GM15510 (cell line): ENCODE measurements around the gene MGP.

Source experiments
- POLR2A ChIP-seq: IDR thresholded peaks from 3 replicates; pipeline ENCODE4 v1.6.1; 2011; ENCODE audit warnings: borderline replicate concordance; ENCODE audit not compliant: insufficient read length; ENCODE audit errors: extremely low read depth

MGP gene

DNA sequence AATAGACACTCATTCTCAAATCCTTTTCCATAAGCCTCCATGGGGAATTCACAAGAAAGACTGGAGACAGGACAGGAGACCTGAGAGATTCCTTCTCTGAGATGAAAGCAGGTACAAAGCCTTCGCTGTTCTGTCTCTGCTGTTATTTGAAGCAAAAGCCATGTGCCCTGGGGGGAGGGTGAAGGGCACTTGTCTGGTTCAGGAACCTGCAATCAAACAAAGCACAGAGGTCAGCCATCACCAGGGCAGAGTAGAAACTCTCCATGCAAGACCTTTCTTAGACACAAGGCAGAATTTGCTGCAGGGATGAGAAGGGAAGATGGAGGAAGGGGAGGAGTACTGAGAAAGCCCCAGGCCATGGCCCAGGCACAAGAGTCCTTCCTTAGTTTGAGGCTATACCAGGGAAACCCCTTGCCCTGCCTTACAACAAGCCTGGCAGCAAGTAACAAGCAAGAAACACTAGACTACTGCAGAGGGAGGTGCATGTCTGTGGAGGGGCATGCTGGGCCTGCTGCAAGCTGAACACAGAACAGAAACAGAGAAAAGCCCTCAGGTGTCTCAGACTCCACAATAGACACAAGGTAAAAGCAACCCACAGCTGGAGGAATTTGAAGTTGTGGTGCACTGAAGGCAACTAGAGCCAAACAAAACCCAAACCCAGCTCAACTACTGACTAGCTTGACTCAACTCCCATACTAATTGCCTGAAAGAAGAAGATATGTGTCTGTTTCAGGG, 34.6 kb downstream of the MGP start:
- no peak for TF ChIP-seq POLR2A

DNA sequence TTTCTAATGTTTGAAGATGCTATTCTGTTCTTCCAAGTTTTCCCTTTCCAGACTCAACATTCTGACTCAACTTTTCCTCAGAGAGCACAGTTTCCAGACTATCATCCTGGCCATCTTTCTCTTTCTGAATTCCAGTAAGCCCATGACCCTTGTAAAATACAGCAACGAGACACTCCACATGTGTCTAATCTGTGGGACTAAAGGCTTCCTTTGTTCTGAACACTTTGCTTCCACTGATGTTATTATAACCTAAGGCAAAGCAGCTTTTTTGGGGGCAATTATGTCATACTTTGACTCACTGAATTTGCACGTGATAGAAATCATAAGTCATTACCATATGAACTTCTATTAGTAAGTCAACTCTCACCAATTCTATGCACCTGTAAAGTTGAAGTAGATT, 36.0 kb downstream of the MGP start:
- no peak for TF ChIP-seq POLR2A

DNA sequence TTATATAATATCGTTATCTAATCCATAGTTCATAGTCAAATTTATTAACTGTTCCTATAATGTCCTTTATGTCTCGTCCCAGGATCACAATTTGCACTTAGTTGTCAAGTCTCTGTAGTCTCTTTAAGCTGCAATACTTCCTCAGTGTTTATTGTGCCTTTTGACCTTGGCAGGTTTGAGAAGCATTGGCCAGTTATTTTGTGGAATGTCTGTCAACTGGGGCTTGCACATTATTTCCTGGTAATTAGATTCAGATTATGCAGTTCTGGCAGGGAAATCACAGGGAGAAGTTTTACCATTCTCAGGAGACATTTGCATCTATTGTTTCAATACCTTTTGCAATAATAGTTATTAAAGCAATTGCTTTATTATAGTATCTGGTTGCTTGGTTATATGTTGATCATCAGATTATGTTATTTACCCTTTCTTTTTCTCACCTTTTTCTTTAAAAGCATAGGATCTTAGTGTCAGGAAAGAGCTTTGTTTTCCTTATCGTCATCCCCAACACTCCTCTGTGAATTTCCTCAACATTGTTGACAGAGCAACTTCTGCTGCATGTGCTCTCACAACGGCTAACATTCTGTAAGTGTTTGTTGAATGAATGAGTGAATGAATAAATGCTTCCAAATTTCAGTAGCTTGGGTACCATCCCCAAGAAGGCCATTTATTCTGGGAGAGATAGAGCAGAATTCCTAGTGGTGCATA, 38.6 kb downstream of the MGP start:
- TF ChIP-seq POLR2A = no peak

DNA sequence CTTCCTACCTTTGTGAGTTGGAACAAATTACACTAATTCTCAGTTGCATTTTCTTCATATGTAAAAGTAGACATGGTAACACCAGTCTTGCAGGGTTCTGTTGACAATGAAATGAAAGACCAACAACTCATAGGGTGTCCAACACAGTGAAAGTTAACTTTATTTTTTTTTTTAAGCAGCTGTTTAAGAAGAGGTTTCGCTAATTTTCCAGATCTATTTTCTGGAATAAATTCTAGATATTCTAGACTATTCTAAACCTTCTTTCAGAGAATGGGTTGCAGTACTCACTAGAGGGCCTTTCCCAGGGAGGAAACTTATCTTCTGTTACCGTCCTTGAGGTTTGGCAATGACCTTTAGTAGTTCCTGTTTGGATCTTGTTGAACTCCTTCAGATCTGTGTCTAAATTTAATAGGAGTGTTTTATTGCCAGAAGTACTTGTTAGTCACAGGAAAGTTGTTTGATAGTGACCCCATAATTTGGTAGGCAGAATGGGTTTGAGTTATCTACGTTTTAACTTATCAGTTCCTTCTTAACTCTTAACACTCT, 39.5 kb downstream of the MGP start:
- TF ChIP-seq POLR2A = no peak

DNA sequence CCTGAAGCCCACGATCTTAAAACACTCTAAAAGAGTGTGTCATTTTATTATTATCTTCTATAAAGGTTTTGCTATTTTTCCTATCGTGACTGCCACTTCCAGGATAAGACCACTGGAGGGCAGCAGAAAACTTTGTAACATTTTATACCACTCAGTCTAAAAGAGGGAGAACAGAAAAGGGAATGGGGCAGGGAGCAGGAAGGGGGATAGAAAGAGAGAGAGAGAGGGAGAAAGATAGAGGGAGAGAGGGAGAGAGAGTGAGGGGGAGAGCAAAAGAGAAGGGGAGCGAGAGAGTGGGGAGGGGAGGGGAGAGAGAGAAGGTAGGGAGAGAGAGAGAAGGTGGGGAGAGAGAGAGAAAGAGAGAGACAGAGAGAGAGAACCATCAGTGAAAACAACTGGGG, 40.3 kb downstream of the MGP start:
- TF ChIP-seq POLR2A = no peak

DNA sequence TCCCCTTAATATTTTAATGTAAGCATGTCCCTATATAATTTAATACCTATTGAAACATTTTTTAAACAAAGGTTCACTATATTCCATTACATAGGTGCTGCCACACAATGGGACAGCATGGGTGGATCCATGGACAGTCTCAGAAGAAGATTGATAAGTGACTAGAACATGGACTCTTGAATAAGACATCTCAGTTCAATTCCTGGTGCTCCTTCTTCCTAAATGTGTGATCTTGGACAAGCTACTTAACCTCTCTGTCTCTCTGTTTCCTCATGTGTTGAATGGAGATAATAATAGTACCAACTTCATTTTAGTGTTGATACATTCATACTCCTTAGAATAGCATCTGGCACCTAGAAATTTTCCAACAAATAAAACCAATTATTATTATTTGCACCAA, 41.3 kb downstream of the MGP start:
- no peak for TF ChIP-seq POLR2A

DNA sequence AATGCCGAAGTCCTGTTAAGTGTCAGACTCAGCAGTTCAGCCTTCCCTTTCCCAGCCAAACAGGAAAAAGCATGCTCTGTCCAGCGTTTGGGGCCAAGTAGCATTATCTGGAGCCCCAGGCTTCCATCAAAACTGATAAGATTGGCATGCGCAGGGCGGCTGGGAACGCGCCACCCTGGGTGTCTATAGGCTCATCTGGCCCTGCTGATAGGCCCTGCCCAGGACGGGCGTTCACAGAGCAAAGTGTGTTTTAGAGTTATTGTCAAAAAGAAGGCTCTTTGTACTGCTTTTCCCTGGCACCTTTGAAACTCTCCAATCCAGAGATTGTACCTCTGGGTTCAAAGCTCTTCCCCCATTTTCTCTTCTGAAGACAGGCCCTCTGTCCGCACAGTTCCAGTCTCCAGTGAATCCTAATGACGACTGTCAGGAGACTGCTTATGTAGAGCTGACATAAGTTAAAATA, 42.2 kb downstream of the MGP start, which contains the start of gene ART4:
Gene ART4 (minus strand): TSS at position 102 of the 463 bp plus-strand sequence. CDS start 413 bp downstream, outside the sequence.
- TF ChIP-seq POLR2A = no peak

DNA sequence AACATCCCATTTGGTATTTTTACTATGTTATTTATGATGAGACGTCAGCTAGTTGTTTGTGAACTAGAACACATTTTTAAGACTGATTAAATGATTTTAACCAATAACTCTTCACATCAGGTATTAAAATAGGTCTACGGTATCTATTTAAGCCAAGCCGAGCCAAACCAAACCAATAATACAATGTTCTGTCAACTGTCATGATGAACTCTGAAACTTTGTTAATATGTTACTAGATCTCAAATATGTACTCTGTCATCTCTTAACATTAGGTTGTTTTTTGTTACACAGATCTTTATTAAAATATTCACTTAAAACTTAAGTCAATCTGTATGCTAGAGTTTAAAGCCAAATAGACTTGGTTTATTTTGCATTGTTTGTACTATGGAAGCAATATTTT, 43.3 kb downstream of the MGP start:
- TF ChIP-seq POLR2A = no peak

DNA sequence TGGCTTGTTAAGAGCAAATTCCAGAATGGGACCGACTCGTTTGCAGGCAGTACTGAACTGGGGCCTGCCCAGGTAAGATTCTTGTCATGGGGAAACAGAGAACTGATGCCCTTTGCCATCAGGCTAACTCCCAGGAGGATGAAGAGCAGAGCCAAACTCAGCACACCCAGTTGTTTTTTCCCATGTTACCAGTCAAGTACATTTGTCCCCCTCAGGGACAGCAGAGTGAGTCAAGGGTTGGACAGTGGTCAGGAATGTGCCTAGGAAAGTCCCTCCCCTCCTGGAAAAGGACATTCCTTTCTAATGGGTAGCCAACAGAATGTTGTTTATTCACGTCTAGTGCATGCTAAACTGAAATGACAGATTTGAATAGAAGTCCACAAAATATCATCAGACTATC, 43.9 kb downstream of the MGP start:
- TF ChIP-seq POLR2A = no peak

DNA sequence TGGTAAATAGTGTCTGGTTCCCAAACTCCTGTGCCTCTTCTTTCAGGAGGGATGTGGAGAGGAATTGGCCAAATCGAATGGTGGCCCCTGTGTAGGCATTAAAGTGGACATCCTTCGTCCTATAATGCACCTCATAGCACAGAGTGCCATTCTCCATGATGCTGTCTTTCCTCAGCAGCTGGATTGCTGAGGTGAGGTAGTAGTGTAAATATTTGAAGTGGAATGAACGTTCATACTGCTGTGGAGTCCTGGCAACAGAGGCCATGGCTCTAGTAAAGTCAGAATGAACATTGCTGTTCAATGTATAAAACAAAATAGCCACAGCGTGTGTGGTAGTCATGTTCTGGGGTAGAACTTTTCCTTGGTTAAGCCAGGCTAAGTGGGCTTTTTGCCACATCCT, 45.0 kb downstream of the MGP start:
- TF ChIP-seq POLR2A = no peak

DNA sequence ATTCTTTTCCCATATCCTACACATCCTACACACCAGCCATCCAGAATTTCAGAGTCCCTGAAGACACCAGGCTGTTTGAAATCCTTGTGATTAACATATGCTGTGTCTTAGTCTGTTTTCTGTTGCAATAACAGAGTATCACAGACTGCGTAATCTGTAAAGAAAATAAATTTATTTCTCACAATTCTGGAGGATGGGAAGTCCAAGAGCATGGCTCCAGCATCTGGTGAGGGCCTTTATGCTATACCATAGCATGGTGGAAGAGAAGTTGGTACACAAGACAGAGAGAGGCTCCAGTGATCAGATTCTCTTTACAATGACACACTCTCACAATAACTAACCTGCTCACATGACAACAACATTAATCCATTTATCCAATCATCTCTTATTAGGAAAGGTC, 46.4 kb downstream of the MGP start:
- TF ChIP-seq POLR2A = no peak

DNA sequence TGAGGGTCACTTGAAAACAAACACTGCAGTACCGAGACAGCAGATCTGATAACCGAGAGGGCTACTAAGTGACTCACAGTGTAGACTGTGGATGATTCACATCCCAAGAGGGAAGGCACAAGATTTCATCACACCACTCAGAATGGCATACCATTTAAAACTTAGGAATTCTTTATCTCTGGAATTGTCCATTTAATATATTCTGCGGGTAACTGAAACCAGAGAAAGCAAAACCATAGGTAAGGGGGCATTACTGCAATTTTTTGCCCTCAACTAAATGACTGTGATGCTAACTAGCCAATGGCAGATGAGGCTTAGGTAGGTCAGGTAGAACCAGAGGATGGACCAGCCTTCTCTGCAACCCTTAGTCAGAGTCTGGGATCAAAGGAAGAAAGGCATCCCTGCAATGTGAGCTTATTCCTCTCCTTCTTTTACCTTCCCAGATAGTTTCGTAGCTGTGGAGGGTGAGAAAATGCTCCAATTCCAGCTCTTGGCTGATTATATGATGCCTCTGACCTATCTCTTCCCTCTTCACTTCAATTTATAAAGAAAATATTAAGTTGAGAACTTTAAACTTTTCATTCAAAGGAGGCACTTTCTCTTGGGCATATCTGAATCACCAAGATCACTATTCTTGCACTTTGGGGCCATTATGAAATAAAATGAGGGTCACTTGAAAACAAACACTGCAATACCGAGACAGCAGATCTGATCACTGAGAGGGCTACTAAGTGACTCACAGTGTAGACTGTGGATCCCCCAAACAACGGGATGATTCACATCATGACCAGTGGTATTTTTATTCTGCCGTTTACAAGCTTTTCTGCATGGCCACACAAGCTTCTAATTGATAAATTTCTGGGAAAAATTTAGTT, 49.1 kb downstream of the MGP start:
- TF ChIP-seq POLR2A = no peak

DNA sequence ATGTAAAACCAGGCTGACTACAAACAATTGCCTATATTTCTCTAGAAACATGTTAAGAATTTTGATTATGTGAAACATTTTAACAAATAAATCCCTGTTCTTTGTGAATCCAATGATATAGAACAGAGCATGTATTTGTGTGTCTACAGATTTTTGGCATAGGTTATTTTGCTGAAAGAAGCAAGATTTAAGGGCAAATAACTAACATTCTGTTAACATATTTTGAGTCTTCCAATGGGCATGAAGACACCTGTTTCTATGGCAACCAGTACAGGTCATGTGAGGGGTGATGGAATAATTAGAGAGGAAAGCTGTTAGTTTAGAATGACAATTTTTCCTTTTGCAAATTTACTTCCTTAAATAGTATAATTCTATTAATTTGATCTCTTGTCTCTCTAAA, 51.1 kb downstream of the MGP start:
- TF ChIP-seq POLR2A = no peak

DNA sequence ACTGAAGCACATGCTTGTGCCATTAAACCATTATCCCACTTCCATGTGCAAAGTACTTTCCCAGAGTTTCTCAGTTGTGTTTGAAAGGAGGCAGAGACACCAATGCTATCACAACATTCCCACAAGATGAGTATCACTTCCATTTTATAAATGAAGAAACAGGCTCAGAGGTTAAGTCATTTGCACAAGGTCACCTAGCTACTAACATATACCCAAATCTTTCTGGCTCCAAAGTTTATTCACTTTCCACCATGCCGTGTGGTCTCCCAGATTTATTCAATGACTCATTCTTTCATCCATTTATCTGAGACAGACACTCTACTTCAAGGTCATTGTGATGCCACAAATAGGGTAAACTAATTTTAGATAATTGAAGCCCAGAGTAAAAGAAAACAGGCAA, 51.7 kb downstream of the MGP start:
- no peak for TF ChIP-seq POLR2A

DNA sequence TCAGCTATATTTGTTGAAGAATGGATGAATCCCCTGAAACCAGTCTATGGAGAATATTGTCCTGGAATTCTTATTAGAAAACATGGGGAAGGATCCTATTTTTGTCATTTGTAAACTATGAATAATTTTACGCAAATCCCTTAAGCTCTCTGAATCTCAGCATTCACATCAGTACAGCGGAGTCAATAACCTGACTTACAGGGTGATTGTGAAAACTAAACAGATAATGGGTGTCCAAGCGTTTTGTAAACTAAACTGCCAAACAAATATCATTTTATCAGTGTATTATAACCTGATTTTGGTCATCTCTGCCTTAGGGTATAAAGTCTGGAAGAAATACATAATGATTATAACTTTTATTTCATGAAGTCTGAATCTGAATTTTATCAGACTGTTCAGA, 52.3 kb downstream of the MGP start:
- TF ChIP-seq POLR2A = no peak
